HG03460 (cell line): ENCODE results near the gene SLC5A5.
"Not testable (repeated sequence)": the region's sequence is repeated elsewhere in the genome, so short reads cannot be mapped to it uniquely, and the experiment has no call there.

ENCODE experiments used
- ATAC-seq: cut with Tn5 transposase; IDR thresholded peaks from one replicate; pipeline ENCODE4 v1.9.1; 2021; ENCODE audit not compliant: unreplicated experiment

SLC5A5 gene

DNA sequence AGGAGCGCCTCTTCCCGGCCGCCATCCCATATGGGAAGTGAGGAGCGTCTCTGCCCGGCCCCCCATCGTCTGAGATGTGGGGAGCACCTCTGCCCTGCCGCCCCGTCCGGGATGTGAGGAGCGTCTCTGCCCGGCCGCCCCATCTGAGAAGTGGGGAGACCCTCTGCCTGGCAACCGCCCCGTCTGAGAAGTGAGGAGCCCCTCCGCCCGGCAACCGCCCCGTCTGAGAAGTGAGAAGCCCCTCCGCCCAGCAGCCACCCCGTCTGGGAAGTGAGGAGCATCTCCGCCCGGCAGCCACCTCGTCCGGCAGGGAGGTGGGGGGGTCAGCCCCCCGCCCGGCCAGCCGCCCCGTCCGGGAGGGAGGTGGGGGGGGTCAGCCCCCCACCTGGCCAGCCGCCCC lies 46.4 kb downstream of the SLC5A5 start:
- ATAC-seq: not testable (repeated sequence)

DNA sequence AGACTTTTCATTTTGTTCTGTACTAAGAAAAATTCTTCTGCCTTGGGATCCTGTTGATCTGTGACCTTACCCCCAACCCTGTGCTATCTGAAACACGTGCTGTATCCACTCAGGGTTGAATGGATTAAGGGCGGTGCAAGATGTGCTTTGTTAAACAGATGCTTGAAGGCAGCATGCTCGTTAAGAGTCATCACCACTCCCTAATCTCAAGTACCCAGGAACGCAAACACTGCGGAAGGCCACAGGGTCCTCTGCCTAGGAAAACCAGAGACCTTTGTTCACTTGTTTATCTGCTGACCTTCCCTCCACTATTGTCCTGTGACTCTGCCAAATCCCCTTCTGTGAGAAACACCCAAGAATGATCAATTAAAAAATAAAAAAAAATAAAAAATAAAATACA lies 47.4 kb downstream of the SLC5A5 start:
- ATAC-seq: not testable (repeated sequence)

DNA sequence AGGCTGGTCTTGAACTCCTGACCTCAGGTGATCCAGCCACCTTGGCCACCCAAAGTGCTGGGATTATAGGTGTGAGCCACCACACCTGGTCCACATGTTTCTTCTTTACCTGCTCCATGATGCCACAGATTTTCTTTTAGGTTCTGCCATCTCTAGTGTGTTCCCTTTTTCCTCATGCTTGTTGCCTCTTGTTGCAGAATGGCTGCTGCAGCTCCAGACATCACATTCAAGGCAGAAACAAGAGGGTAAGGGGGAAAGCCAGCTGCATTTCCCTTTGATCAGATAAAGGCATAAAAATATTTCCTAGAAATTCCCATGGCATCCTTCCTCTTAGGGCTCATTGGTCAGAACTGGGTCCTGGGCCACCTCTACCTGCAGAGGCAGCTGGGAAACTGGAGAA lies 48.8 kb downstream of the SLC5A5 start:
- ATAC-seq: no peak

GRCh38 chr19:17922138-17922537 lies 50.4 kb downstream of the SLC5A5 start:
- ATAC-seq: no peak

GRCh38 chr19:17926044-17926443 lies 54.3 kb downstream of the SLC5A5 start:
- ATAC-seq: no peak

DNA sequence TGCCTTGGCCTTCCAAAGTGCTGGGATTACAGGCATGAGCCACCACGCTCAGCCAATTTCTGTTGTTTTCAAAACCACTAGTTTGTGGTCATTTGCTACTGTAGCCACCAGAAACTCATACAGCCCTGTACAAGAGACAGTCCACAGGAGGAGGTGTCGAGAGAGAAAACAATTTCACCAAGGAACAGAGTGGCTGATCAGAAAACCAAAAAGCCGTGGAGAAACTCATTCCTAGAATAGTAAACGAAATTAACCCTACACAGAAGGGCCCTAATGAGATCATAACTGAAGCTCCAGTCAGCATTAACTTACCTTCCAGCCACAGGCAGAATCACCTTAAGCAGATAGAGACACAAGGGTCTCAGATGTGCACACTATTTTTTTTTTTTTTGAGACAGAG lies 57.3 kb downstream of the SLC5A5 start:
- no peak for ATAC-seq

DNA sequence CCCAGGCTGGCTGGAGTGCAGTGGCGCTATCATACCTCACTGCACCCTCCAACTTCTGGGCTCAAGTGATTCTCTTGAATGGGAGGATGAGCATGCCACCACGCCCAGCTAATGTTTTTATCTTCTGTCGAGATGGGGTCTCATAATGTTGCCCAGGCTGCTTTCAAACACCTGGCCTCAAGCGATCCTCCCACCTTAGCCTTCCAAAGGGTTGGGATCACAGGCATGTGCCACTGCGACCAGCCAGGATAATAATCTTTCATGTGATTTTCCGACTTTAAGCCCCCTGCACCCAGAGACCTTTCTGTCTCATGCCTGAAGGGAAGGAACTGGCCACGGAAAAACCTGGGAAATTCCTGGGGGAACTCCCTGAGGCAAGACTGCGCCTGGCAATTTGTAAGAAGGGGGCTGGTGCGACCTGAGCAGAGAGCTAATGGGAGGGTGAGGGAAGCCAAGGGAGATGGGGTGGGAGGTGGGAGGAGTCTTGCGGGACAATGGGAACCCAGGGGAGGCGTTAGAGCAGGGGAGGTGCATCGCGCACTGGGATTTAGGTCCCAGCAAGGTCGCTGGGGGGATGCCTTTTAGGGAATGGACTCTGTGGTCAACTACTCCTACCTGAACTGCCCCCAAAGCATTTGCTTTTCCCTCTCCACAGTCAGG lies 59.9 kb downstream of the SLC5A5 start:
- no peak for ATAC-seq

- ATAC-seq: peak; percentile 65
Measured at GRCh38 chr19:17932485-17933338, 61.0 kb downstream of the SLC5A5 start, which contains the start of gene CCDC124. TSS of gene CCDC124 (plus strand) at chr19:17933015. CDS start at chr19:17936421, 3,406 bp downstream.

- ATAC-seq: no peak
Measured at GRCh38 chr19:17933414-17934129, 61.8 kb downstream of the SLC5A5 start.

GRCh38 chr19:17936379-17936778 lies 64.6 kb downstream of the SLC5A5 start:
- no peak for ATAC-seq

DNA sequence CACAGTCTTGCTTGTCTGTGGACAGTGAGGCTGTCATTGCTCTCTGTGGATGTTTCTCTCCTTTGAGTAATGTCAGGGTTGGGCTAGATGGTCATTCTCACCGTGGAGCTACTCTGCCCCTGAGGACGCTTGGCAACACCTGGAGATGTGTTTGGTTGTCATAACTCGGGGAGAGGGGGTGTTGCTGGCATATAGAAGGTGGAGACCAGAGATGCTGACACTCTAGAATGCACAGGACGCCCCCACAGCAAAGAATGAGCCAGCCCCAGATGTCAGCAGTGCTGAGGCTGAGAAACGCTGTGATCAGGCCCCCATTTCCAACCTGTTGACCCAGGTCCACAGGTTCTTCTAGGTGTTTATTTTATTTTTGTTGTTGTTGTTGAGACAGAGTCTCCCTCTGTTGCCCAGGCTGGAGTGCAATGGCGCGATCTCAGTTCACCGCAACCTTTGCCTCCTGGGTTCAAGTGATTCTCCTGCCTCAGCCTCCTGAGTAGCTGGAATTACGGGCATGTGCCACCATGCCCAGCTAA lies 65.7 kb downstream of the SLC5A5 start:
- no peak for ATAC-seq

GRCh38 chr19:17938092-17938845 lies 66.5 kb downstream of the SLC5A5 start:
- no peak for ATAC-seq

DNA sequence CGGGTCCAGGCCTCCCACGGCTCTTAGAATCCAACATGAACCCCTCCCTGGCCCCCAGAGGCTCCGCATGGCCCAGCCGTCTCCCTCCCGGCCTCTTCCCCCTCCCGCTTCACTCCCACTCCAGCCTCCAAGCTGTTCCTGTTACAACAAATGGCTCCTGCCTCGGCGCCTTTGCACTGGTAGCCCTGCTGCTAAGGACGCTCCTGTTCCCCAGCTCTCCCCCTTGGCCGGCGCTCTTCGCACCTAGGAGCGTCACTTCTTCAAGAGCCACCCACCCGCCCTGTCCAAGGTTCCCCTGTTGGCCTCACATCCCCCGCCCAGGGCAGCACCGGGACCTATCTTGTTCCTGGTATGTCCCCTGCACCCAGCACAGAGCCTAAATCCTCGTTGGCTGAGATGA lies 70.4 kb downstream of the SLC5A5 start:
- ATAC-seq: no peak

DNA sequence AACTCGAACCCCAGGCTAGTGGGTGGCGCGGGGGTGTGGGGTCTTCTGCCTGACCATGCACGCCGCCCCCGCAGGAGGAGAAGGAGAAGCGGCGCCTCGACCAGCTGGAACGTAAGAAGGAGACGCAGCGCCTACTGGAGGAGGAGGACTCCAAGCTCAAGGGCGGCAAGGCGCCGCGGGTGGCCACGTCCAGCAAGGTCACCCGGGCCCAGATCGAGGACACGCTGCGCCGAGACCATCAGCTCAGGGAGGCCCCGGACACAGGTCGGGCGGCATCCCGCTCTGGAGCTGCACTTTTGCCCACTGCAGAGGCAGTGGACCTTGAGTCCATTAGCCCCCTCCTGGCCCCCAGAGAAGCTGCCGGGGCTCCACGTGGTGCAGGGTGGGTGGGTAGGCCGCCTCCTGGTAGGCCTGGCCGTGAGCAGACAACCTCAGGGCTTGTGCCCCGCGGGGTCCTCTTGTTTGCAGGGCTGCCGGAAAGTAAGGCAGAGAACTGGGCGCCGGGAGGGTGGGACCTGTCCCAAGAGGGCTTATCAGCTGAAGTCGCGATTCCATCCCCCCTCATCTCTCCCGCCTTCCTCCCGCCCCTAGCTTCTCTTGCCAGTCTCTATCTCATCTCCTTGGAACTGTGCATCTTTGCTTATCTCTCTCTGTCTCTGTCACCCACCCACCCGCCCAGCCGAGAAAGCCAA lies 71.0 kb downstream of the SLC5A5 start:
- ATAC-seq: no peak

DNA sequence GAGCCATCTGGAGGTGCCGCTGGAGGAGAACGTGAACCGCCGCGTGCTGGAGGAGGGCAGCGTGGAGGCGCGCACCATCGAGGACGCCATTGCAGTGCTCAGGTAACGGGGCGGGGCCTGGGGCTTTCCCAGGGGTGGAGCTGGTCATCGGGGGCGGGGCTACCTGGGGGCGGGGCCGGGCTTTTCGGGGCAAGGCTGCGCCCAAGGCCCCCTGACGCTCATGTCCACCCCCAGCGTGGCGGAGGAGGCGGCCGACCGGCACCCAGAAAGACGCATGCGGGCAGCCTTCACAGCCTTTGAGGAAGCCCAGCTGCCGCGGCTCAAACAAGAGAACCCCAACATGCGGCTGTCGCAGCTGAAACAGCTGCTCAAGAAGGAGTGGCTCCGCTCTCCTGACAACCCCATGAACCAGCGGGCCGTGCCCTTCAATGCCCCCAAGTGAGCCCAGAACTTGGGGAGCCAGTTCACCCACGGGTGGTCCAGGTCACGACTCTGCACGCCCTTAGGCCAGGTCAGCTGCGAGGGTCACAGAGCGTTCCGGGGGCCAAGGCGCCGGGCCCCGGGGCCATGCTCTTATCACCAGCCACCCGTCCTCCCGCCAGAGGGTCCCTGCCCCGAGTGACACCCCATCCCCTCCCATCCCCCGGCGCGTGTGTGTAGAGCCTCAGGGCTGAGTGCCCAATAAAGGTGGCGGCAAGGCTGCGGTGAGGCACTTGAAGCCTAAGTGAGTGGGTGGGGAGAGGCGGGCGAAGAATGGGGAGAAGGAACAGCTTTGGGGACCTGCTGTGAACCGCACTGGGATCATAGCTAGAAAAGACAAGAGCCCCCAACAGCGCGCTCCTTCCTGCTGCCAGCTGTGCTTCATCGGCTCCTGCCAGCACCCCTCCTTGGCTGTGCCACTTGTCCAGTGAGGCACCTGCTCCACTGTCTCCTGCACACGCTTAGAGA lies 71.8 kb downstream of the SLC5A5 start:
- no peak for ATAC-seq

DNA sequence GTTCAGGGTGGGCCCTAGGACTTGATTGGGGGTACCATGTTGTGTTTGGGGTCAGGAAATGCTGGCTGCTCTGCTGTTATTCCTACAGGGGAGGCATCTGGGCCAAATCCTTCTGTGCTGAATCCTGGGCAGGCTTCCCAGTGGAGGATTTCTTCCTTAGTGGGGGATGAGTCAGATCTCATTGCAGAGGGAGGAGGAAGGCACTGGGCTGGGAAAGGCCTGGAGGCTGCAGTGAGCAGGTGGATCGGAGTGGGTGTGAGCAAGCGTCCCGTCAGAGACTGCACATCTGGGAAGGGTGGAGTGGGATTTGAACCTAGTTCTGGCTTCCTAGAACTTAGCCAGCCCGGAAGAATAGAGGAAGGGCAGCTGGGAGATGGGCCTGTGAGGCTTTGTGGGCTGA lies 72.6 kb downstream of the SLC5A5 start:
- no peak for ATAC-seq
